Measurements from ENCODE around the gene DISC1. TPM values are rescaled to one million over a fixed set of nuclear protein-coding genes. Genes with fewer than 3 reads are reported as not detected.
A peak's percentile ranks its signal among the peaks of the same experiment; 100 is the strongest.
"Not testable (repeated sequence)": the region's sequence is repeated elsewhere in the genome, so short reads cannot be mapped to it uniquely, and the experiment has no call there.

DISC1 gene
- total and polyA plus RNA-seq, 2 experiments from 2014 or later, result 6.5 to 11.5 TPM

GRCh38 chr1:231632119-231632518 is 5.5 kb downstream of the DISC1 start:
- no peaks in the 10 kb centered on the region for H3K9me3 ChIP-seq (ENCODE audit: low read depth)
- DNase-seq (ENCODE audit: low read depth in 1 of 2, low spot score in 1 of 2), result no peak
- no peaks in the 10 kb centered on the region for H3K36me3 ChIP-seq
- TF ChIP-seq CTCF (IDR thresholded peaks at IDR 0.05; ENCODE audit: low read depth, low read length), result no peak
- no peaks in the 10 kb centered on the region for H3K27me3 ChIP-seq
- H3K4me3 ChIP-seq, result no peak overlapping the region
- H3K4me1 ChIP-seq (ENCODE audit: low read depth), result no peaks in the 10 kb centered on the region
- no peak overlapping the region for H3K27ac ChIP-seq

GRCh38 chr1:231634323-231635013 is 7.9 kb downstream of the DISC1 start:
- TF ChIP-seq CTCF (IDR thresholded peaks at IDR 0.05; ENCODE audit: low read depth, low read length), result no peak
- DNase-seq (ENCODE audit: low read depth in 1 of 2, low spot score in 1 of 2), result no peak
- no peaks in the 10 kb centered on the region for H3K4me1 ChIP-seq (ENCODE audit: low read depth)
- no peaks in the 10 kb centered on the region for H3K27me3 ChIP-seq
- H3K36me3 ChIP-seq, result no peaks in the 10 kb centered on the region
- H3K9me3 ChIP-seq (ENCODE audit: low read depth), result no peaks in the 10 kb centered on the region
- H3K4me3 ChIP-seq, result no peak overlapping the region
- H3K27ac ChIP-seq, result no peak overlapping the region

GRCh38 chr1:231636157-231636556 is 9.6 kb downstream of the DISC1 start:
- no peak overlapping the region for H3K27ac ChIP-seq
- no peaks in the 10 kb centered on the region for H3K36me3 ChIP-seq
- H3K27me3 ChIP-seq, result no peaks in the 10 kb centered on the region
- no peak for TF ChIP-seq CTCF (IDR thresholded peaks at IDR 0.05; ENCODE audit: low read depth, low read length)
- DNase-seq (ENCODE audit: low read depth in 1 of 2, low spot score in 1 of 2), result peak in 1 of 2 donors; percentile 38
- no peaks in the 10 kb centered on the region for H3K4me1 ChIP-seq (ENCODE audit: low read depth)
- no peaks in the 10 kb centered on the region for H3K9me3 ChIP-seq (ENCODE audit: low read depth)
- no peak overlapping the region for H3K4me3 ChIP-seq

GRCh38 chr1:231636922-231637321 is 10.3 kb downstream of the DISC1 start:
- not testable (repeated sequence) for H3K27me3 ChIP-seq; H3K36me3 ChIP-seq; H3K9me3 ChIP-seq (ENCODE audit: low read depth); H3K4me3 ChIP-seq; H3K4me1 ChIP-seq (ENCODE audit: low read depth); H3K27ac ChIP-seq; DNase-seq (ENCODE audit: low read depth in 1 of 2, low spot score in 1 of 2)

GRCh38 chr1:231638647-231639046 is 12.1 kb downstream of the DISC1 start:
- Histone ChIP-seq H3K27ac (no peak overlapping the region), H3K27me3 (no peaks in the 10 kb centered on the region), H3K9me3 (ENCODE audit: low read depth) (no peaks in the 10 kb centered on the region), H3K36me3 (no peaks in the 10 kb centered on the region), H3K4me1 (ENCODE audit: low read depth) (peaks cover 10% of the 10 kb centered on the region), H3K4me3 (no peak overlapping the region)
- no peak for DNase-seq (ENCODE audit: low read depth in 1 of 2, low spot score in 1 of 2)
- TF ChIP-seq CTCF (IDR thresholded peaks at IDR 0.05; ENCODE audit: low read depth, low read length), result no peak

- Histone ChIP-seq H3K9me3 (ENCODE audit: low read depth) (no peaks in the 10 kb centered on the region), H3K27ac (no peak overlapping the region), H3K4me1 (ENCODE audit: low read depth) (peaks cover 11% of the 10 kb centered on the region), H3K36me3 (no peaks in the 10 kb centered on the region), H3K27me3 (no peaks in the 10 kb centered on the region), H3K4me3 (no peak overlapping the region)
- no peak for DNase-seq (ENCODE audit: low read depth in 1 of 2, low spot score in 1 of 2)
- TF ChIP-seq CTCF (IDR thresholded peaks at IDR 0.05; ENCODE audit: low read depth, low read length), result no peak
Measured at GRCh38 chr1:231639819-231640218, 13.2 kb downstream of the DISC1 start.

- H3K36me3 ChIP-seq; H3K27ac ChIP-seq; H3K4me3 ChIP-seq; DNase-seq (ENCODE audit: low read depth in 1 of 2, low spot score in 1 of 2); H3K9me3 ChIP-seq (ENCODE audit: low read depth); H3K27me3 ChIP-seq: not testable (repeated sequence)
- H3K4me1 ChIP-seq (ENCODE audit: low read depth), result peaks cover 11% of the 10 kb centered on the region
Measured at GRCh38 chr1:231641444-231641843, 14.9 kb downstream of the DISC1 start.

GRCh38 chr1:231642061-231642460 is 15.5 kb downstream of the DISC1 start:
- not testable (repeated sequence) for H3K36me3 ChIP-seq; H3K4me3 ChIP-seq; H3K27me3 ChIP-seq; H3K27ac ChIP-seq; DNase-seq (ENCODE audit: low read depth in 1 of 2, low spot score in 1 of 2); H3K9me3 ChIP-seq (ENCODE audit: low read depth)
- peaks cover 11% of the 10 kb centered on the region for H3K4me1 ChIP-seq (ENCODE audit: low read depth)
